Activated naive CD4-positive, alpha-beta T cell treated with anti-CD3 and anti-CD28 coated beads, Interleukin-2, amount 10 ng/mL, durations not matched to agents 7 days and 5 days (primary cell): ENCODE results near the gene EFNA5.

Experiments
- CTCF ChIA-PET: fragments of 350-600 bp; sonication (Branson Sonifier 250); formaldehyde crosslinking; loops from one replicate; lab custom pipeline; 2021; ENCODE audit warnings: antibody characterized with exemption; lab: Charles Lee
- DNase-seq: peaks from one replicate; pipeline ENCODE4 v3.0.0-alpha.2; 2020
- H3K27ac Mint-ChIP-seq: one replicate; pipeline ENCODE4 v1.8.0; 2021; ENCODE audit warnings: mild to moderate bottlenecking, moderate library complexity, mixed read lengths
- H3K27me3 Mint-ChIP-seq: one replicate; pipeline ENCODE4 v1.8.0; 2021; ENCODE audit warnings: mild to moderate bottlenecking, mixed read lengths
- H3K36me3 Mint-ChIP-seq: one replicate; pipeline ENCODE4 v1.8.0; 2021; ENCODE audit warnings: mixed read lengths
- H3K4me1 Mint-ChIP-seq: one replicate; pipeline ENCODE4 v1.8.0; 2021; ENCODE audit warnings: mixed read lengths
- H3K4me3 Mint-ChIP-seq: one replicate; pipeline ENCODE4 v1.8.0; 2021; ENCODE audit warnings: mild to moderate bottlenecking, moderate library complexity, mixed read lengths
- H3K9me3 Mint-ChIP-seq: one replicate; pipeline ENCODE4 v1.8.0; 2021; ENCODE audit warnings: mixed read lengths

The EFNA5 gene

DNA sequence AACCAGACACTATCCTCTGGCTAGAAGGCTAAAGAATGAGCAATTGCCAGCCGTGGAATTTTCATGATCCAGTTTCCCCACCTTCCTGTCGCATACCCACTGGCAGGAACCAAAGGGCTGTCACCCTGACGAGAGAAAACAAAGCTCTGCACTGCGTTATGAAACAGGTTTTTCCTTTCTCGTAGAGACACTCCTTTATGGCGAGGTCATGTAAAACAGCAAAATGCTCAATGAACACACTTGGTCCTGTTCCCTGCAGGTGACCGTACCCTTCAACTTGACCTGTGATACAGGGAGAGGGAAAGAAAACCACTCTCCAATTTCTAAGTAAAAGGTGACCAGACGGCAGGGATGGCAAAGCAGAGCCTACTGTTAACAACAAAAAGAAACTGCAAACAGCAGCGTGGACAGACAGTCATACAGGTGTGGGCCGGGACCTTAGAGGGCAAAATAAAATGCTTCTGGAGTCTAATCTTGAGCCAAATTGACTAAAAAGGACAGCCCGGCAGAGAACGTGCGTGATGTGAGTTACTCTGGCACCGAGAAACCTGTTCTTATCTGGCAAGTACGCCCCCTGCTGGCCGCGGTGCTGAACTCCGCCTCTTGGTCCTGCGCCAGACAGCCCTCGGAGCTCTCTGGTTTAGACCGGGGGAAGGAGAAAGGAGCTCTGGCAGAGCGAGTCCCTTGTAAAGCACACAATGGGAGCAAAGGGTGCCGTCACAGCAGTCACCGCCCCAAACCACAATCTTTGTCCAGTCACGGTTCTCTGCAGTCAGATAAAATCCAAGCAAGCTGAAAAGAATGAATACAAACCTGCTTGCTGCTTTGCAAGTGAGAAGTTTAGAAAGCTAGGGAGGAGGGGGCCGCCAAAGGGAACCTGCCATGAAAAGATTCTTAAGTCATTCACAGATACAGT is 98.9 kb downstream of the EFNA5 start:
- CTCF ChIA-PET = interaction anchor here (0.7 to 2.0 kb wide), 14 partner anchors 9 to 629 kb away, joined by 3 to 11 read pairs (median 4); no protein-coding TSS in a partner anchor

DNA sequence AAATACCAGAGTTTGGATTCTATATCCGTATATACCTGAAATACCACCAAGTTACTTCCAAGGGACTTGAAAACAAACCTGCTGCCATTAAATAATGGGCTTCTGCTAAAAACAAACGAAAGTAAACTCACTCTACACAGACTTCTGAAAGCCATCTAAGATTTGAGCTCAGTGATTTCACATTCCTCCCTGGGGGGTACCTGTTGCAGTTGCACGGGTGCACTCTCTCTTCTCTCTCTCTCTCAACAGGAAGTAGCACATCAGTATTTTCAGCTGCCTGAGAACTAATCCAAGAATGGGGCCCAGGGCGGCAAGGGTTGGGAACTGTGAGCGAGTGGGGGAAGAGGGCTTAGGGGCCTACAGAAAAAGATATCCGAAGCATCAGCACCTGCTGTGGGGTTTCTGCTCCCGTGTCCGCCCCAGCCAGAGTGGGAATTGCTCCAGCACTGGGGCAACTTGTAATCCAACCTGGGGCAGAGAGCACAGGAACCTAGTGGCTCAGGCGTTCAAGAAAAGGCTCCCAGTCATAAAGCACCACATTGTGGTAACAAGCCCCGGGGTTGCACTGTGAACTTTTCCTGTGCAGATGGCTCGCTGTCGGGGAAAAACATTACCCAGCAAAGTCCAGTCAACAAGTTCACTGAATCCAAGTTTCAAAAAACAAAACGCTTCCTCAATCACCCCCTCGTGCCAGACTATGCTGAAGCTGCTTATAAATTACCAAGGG is 99.8 kb downstream of the EFNA5 start:
- H3K9me3 Mint-ChIP-seq = no peaks in the 10 kb centered on the region
- peak overlapping the region; percentile 29 for H3K4me3 Mint-ChIP-seq
- DNase-seq = peak; percentile 43
- CTCF ChIA-PET = interaction anchor here (0.6 to 2.0 kb wide), 6 partner anchors 10 to 630 kb away, joined by 3 to 11 read pairs (median 5); no protein-coding TSS in a partner anchor
- peaks cover 19% of the 10 kb centered on the region for H3K27me3 Mint-ChIP-seq
- no peaks in the 10 kb centered on the region for H3K36me3 Mint-ChIP-seq
- peak overlapping the region; percentile 67 for H3K27ac Mint-ChIP-seq
- peaks cover 18% of the 10 kb centered on the region for H3K4me1 Mint-ChIP-seq

More for the DNA sequence above, 98.9 kb downstream of the EFNA5 start:
- peaks cover 18% of the 10 kb centered on the region for H3K4me1 Mint-ChIP-seq
- peaks cover 21% of the 10 kb centered on the region for H3K27me3 Mint-ChIP-seq
- H3K27ac Mint-ChIP-seq = no peak overlapping the region
- peak overlapping the region; percentile 64 for H3K4me3 Mint-ChIP-seq
- H3K9me3 Mint-ChIP-seq = no peaks in the 10 kb centered on the region
- no peaks in the 10 kb centered on the region for H3K36me3 Mint-ChIP-seq
- DNase-seq = peak; percentile 90

DNA sequence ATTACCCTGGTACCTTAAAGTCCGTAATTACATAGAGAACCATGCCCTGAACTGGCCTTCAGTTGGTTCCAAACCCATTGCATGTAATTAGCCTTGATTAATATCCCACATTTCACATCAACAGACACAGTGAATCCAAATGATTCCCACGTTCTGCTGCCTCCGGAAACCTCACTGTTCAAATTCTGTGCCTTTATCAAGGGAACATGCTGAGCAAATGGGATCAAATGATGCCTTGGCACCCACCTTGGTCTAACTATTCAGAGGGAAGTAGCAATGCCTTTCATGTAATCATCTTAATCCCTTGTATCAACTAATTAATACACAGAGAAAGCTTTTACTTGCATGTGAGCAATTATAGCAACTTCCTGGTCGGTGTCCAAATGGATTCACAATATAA is 100.6 kb downstream of the EFNA5 start:
- peaks cover 18% of the 10 kb centered on the region for H3K4me1 Mint-ChIP-seq
- no peak overlapping the region for H3K4me3 Mint-ChIP-seq
- no peak overlapping the region for H3K27ac Mint-ChIP-seq
- peaks cover 19% of the 10 kb centered on the region for H3K27me3 Mint-ChIP-seq
- CTCF ChIA-PET = interaction anchor here (0.6 to 0.7 kb wide), 2 partner anchors 181 to 252 kb away, joined by 3 read pairs; no protein-coding TSS in a partner anchor
- DNase-seq = no peak
- no peaks in the 10 kb centered on the region for H3K9me3 Mint-ChIP-seq
- H3K36me3 Mint-ChIP-seq = no peaks in the 10 kb centered on the region

DNA sequence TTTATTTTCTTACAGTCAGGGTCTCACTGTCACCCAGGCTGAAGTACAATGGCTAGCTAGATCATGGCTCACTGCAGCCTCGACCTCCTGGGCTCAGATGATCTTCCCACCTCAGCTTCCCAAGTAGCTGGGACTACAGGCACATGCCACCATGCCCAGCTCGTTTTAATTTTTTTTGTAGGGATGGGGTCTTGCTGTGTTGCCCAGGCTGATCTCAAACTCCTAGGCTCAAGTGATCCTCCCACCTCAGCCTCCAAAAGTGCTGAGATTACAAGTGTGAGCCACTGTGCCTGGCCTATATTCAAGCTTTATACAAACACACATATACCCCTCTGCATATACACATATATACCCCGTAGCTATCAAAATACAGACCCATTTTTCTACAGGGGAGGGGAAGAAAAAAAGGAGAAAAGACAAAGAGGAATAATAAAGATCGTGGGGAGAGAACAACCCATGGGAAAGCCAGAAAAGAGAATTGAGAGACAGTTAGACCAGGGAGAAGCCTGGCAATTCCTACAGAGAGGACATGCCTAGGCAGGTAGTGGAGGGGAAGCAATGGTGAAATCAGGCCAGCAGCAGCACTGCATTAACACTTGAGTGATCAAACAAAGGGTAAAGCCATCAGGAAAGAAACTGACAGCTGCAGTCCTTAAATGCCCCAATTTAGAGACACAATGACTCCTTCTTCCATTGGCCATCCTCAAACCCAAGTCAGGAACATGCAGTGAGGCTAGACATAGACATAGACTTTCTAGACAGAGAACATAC is 102.7 kb downstream of the EFNA5 start:
- H3K36me3 Mint-ChIP-seq = no peaks in the 10 kb centered on the region
- CTCF ChIA-PET = no interaction called here
- peaks cover 18% of the 10 kb centered on the region for H3K4me1 Mint-ChIP-seq
- peaks cover 18% of the 10 kb centered on the region for H3K27me3 Mint-ChIP-seq
- no peaks in the 10 kb centered on the region for H3K9me3 Mint-ChIP-seq
- no peak overlapping the region for H3K27ac Mint-ChIP-seq
- no peak for DNase-seq
- no peak overlapping the region for H3K4me3 Mint-ChIP-seq

DNA sequence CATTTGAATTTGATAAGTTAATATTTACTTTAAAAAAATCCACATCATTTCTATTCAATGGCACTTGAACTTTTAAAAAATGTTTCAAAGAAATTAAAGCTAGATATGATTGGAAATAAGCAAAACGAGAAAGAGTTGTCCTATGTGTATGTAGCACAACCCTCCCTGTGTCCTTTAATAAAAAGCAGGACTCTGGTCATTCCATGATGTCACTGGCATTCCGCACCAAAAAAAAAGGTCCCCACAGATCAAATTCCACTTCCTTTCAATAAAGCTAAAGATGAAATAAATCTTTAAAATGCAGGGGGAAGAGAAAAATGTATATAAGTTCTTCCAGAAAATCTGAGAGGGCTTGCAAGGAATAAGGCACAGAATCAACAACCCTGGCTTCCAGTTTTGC is 103.8 kb downstream of the EFNA5 start:
- CTCF ChIA-PET = interaction anchor here (0.8 kb wide), 1 partner anchor 20 kb away, joined by 3 read pairs; no protein-coding TSS in a partner anchor
- Mint-ChIP-seq H3K4me3 (no peak overlapping the region), H3K9me3 (no peaks in the 10 kb centered on the region)

DNA sequence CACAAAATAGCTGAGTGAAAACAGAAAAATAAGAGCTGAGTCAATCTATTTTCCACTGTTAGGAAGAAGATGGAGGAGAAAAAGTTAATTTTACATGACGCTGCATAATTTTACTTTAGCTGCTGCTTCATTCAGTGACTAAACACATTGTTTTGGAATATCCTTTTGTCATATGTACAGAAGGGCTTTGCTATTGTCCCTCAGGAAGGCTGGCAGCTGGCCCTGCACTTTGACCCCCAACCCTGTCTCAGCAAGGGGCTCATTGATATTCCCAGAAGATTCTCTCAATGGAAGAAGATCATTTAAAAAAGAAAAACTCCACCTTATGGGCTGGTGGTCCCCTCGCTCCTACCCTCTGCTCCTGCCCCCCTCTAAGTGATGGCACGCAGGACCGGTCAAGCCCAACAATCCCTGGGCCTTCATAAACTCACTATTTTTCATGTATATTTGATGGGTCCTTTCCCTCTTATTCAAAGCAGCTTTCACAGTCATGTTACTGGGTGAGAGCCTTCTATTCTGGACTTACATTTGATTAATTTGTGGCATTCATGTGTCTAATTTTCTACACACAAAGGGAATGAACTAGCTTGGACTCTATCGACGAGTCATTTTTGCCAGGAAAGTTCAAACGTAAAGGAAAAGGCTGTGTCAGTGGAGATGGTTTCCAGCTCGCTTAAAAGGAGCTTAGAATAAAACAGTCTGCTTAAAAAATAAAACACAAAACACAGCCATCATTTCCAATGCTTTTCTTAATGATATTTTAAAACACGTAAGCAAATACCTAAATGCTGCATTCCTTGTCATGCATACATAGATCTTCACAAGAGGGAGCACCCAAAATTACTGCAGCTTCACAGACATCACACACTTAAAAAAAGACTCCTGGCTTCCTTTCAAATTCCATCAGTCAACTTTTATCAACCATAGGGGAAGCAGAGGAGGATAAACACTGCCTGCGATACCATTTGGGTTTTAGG is 104.7 kb downstream of the EFNA5 start:
- H3K27me3 Mint-ChIP-seq = peaks cover 4% of the 10 kb centered on the region
- no peaks in the 10 kb centered on the region for H3K36me3 Mint-ChIP-seq
- peaks cover 7% of the 10 kb centered on the region for H3K4me1 Mint-ChIP-seq
- CTCF ChIA-PET = interaction anchor here (0.8 kb wide), 1 partner anchor 19 kb away, joined by 3 read pairs; no protein-coding TSS in a partner anchor
- H3K4me3 Mint-ChIP-seq = no peak overlapping the region
- no peak for DNase-seq
- no peak overlapping the region for H3K27ac Mint-ChIP-seq
- no peaks in the 10 kb centered on the region for H3K9me3 Mint-ChIP-seq

More for the DNA sequence above, 103.8 kb downstream of the EFNA5 start:
- DNase-seq = no peak
- Mint-ChIP-seq H3K36me3 (no peaks in the 10 kb centered on the region), H3K4me1 (peaks cover 16% of the 10 kb centered on the region), H3K27me3 (peaks cover 10% of the 10 kb centered on the region), H3K27ac (no peak overlapping the region)

DNA sequence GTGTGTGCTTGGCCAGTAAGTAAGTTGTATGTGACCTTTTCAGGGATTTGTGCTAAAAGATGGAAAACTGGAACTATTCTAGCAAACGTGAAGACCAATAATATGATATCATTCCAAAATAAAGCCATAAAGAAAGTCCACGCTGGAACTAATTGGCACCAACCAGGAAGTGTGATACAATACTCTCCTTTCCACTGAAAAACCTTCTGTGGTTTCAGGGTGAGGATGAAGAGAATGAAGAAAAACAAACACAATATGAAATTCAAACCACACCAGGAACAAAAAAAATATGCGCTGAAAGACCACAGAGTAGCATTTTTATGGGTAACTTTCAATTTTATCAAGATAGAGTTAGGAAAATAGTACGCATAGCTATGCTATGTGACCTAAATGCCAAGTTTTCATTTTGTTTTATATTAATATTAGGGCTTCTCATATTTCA is 105.8 kb downstream of the EFNA5 start:
- Mint-ChIP-seq H3K27ac (no peak overlapping the region), H3K27me3 (no peaks in the 10 kb centered on the region), H3K9me3 (no peaks in the 10 kb centered on the region), H3K4me1 (no peaks in the 10 kb centered on the region), H3K36me3 (no peaks in the 10 kb centered on the region), H3K4me3 (no peak overlapping the region)
- CTCF ChIA-PET = no interaction called here
- DNase-seq = no peak

DNA sequence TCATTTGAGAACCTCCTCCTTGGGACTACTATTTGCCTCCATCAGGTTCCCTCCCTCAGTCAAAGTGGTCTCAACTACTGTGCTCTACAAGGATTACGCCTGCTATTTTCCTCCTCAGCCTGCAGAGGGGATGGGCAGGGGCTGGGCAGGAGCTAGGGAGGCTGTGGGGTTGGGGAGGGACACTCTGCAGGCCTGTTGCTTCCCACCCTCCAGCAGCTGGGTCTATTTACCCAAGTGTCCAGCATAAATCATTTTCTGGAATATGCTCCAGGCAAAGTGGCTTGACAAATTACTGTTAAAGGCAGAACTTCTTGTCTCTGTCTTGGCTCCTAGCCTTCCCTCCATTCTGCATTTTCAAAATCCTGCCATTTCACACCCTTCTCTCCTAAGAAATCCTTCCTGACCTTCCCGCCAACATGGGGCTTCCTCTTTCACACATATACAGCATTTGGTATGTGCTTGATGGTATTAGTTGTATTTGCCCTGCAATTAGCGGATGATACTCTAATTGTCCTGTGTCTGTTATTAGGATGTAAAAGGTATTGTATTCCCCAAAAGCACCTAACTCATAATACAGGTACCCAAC is 106.7 kb downstream of the EFNA5 start:
- Mint-ChIP-seq H3K36me3 (no peaks in the 10 kb centered on the region), H3K9me3 (no peaks in the 10 kb centered on the region), H3K4me3 (no peak overlapping the region), H3K27me3 (no peaks in the 10 kb centered on the region), H3K27ac (no peak overlapping the region), H3K4me1 (no peaks in the 10 kb centered on the region)
- CTCF ChIA-PET = interaction anchor here (1.3 kb wide), 1 partner anchor 9 kb away, joined by 3 read pairs; no protein-coding TSS in a partner anchor
- DNase-seq = no peak

DNA sequence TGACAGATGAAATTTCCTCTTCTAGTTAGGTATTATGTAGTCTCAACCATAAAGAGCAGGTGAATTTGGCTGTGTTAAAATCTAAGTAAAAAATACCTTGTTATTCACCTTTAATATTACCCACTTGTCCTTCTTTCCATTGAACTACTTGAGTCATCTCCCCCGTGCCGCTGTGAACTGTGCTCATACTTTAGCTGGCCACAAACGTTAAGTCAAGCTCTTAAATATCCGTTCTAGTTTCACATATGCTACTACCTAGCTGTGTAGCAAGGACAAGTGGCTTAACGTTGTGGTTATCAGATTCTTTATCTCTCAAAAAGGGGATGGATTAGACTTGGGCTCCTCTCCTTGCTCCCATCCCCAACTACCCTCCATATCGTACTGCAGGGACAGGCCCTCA is 110.4 kb downstream of the EFNA5 start:
- CTCF ChIA-PET = interaction anchor here (2.5 kb wide), 1 partner anchor 12 kb away, joined by 11 read pairs; no protein-coding TSS in a partner anchor
- Mint-ChIP-seq H3K27me3 (peaks cover 5% of the 10 kb centered on the region), H3K36me3 (no peaks in the 10 kb centered on the region), H3K4me1 (no peaks in the 10 kb centered on the region), H3K9me3 (no peaks in the 10 kb centered on the region), H3K27ac (no peak overlapping the region), H3K4me3 (no peak overlapping the region)
- DNase-seq = no peak

DNA sequence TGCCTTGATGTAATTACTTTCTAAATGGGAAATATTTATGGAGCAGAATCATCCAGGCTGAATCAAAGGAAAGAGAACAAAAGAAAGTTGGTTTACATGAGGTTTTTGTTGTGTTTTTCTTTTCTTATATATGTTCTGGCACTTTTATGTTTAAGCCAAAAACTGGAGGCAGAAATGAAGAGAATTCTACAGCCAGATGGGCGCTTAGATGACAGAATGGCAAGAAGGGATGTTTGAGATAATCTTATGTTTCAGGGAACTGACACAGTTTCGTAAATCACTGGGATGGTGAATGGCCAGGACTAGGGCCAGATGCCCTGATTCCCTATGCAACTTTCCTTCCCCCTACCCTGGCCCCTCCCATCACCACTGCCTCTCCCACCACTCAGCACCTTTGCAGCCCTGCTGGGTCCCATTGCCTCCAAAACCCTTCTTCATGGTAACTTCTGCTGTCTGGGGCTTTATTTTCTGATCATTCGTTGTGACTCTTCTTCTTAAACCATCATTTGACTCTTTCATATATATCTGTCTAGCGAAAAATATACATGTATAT is 111.8 kb downstream of the EFNA5 start:
- H3K27ac Mint-ChIP-seq = no peak overlapping the region
- H3K4me1 Mint-ChIP-seq = no peaks in the 10 kb centered on the region
- DNase-seq = no peak
- peaks cover 5% of the 10 kb centered on the region for H3K27me3 Mint-ChIP-seq
- H3K9me3 Mint-ChIP-seq = no peaks in the 10 kb centered on the region
- H3K4me3 Mint-ChIP-seq = no peak overlapping the region
- no peaks in the 10 kb centered on the region for H3K36me3 Mint-ChIP-seq
- CTCF ChIA-PET = no interaction called here

DNA sequence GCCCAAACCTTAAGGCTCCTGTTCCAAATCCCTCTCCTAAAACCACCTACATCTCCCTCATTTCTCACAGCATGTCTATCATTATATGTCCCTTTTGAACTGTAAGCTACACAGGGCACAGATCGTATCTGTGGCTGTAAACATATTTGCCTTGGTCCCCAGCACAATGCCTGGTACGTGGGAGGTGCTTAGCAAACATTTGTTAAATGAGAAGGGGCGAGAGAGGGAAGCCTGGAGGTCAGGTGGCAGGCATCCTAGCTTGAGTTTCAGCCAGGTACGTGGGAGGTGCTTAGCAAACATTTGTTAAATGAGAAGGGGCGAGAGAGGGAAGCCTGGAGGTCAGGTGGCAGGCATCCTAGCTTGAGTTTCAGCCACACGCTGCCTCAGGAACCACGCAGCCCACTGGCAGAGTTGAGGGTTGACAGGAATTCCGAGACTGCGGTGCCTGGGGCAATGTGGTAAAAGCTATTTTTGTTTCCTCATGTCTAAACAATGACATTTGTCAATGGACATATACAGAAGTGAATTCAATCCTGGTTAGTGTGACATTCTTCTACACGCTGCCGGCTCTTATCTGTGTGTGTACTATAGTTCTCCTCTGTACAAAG is 113.6 kb downstream of the EFNA5 start:
- Mint-ChIP-seq H3K4me3 (no peak overlapping the region), H3K27me3 (peaks cover 5% of the 10 kb centered on the region), H3K4me1 (no peaks in the 10 kb centered on the region), H3K9me3 (no peaks in the 10 kb centered on the region), H3K36me3 (no peaks in the 10 kb centered on the region), H3K27ac (no peak overlapping the region)
- CTCF ChIA-PET = interaction anchor here (1.9 kb wide), 1 partner anchor 15 kb away, joined by 5 read pairs; no protein-coding TSS in a partner anchor
- DNase-seq = no peak

DNA sequence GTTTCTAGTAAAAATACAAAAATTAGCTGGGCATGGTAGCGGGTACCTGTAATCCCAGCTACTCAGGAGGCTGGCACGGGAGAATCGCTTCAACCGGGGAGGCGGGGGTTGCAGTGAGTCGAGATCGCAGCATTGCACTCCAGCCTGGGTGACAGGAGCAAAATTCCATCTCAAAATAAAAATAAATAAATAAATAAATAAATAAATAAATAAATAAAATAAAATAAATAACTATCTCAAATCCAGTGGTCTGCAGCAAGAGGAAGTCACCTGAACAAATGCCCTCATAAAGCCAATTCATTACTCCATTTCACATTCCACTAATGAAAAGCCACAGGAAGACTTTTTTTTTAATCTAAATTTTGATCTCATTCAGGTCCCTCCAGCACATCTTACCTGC is 114.2 kb downstream of the EFNA5 start:
- Mint-ChIP-seq H3K27me3 (peaks cover 5% of the 10 kb centered on the region), H3K4me1 (no peaks in the 10 kb centered on the region), H3K4me3 (no peak overlapping the region), H3K9me3 (no peaks in the 10 kb centered on the region), H3K36me3 (no peaks in the 10 kb centered on the region), H3K27ac (no peak overlapping the region)
- CTCF ChIA-PET = interaction anchor here (1.9 kb wide), 1 partner anchor 16 kb away, joined by 5 read pairs; no protein-coding TSS in a partner anchor
- no peak for DNase-seq
